TTC549 (cell line): ENCODE data around the gene ABCC11.

Source experiments
- FAIRE-seq: peaks from 2 replicates; lab custom pipeline; 2012; peaks lifted over from hg19 to GRCh38; lab: Jason Lieb, UNC

ABCC11 gene

GRCh38 chr16:48161906-48162305, 85.4 kb downstream of the ABCC11 start:
- FAIRE-seq, result no peak

- no peak for FAIRE-seq
These were observed 86.8 kb downstream of the ABCC11 start for GRCh38 chr16:48160575-48160974.

DNA sequence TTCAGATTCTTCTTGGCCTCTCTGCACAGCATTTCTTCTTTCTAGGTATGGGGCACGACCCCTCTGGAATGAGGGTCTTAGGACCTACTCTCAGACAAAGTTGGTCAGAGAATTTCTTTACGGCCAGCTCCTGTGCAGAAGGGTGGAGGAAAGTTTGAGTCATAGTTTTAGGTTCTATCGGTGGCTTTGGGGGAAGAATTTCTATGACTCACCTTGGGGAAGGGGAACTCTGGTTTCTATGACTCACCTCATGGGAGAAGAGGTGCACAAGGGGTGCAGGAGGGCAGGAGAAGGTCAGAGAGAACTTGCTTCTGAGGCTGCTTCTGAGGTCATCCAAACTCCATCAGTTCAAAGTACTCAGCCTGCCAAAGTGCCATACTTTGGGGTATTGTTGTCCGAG, 89.0 kb downstream of the ABCC11 start:
- FAIRE-seq, result no peak

- FAIRE-seq, result no peak
These were observed 89.5 kb downstream of the ABCC11 start for GRCh38 chr16:48157794-48158193.

DNA sequence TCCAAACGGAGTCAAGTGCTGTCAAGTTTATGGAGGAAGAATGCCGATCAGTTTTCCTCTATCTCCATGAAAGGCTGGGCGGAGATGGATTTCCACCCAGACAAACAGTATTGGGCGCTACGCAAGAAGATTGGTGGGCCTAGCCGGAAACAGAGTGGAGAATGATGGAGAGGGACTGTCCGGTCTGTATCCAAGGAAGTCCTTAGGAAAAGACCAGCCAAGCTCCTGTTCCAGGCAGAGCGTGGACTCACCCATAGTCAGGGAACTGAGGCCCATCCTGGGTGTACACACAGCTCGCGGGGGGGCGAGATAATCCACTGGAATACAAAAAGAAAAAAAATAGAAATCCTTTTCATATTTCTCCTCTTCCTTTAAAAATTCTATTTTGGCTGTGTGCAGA, 90.0 kb downstream of the ABCC11 start:
- no peak for FAIRE-seq

GRCh38 chr16:48156790-48157209, 90.5 kb downstream of the ABCC11 start:
- FAIRE-seq, result no peak

DNA sequence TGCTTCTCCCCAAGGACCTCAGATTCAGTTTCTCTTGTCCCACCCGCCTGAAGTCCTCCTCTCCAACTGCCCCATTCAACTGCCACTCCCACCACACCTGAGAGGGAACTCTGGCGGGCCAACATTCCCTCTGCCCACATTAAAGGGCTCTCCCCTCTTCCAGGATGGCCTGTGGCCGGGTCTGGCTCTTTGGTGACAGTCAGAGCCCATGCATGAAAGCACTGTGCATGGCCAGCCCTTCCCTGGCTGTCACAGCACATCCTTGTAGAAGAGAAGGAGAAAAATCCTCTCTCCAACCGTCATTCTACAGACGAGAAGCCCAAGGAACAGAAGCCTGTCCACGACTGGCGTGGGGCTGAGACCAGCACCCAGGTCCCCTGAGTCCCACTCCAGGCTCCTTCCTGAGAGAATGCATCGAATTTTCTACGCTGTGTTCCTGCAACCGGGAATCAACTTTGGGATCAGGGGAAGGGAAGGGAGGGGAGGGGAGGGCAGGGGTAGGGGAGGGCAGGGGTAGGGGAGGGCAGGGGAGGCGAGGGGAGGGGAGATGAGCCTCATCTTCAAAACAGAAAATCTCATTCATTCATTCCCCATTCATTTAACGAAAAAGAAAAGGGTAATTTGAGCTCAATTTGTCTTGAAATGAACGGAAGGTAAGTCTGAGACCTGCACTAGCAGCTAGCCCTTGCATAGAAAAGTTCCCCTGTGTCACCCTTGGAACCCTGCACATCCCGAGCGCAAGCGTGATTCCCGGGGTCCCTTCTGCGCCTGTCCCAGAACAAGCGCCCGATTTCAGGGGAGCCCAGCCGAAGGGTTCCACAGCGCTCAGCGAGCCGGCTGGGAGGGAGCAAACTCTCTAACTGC, 91.2 kb downstream of the ABCC11 start, which contains the start of gene ABCC12:
TSS of gene ABCC12 (minus strand) at position 68 of the 864 bp plus-strand sequence. CDS start 9,569 bp downstream, outside the sequence.
- FAIRE-seq, result no peak

DNA sequence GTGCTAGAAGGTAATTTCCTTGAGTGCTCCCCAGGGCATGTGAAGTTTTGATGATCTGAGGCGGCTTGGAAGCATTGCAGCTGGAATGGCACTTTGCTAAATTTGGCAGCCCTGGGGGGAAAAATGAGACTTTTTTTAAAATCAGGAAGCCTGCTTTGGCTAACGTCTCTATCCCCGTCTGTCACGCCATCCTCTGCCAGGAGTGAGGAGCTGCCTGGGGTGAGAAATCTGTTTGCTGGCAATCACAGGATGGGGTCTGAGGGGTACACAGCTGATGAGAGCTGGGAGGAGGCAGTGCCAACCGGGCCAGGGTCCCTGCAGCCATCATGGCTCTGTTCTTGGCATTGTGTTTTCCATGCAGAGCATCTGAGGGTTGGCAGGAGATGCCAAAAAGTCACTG, 93.6 kb downstream of the ABCC11 start:
- FAIRE-seq, result no peak

GRCh38 chr16:48152226-48152625, 95.1 kb downstream of the ABCC11 start:
- FAIRE-seq, result no peak

- no peak for FAIRE-seq
These were observed 96.6 kb downstream of the ABCC11 start for GRCh38 chr16:48150707-48151106.

DNA sequence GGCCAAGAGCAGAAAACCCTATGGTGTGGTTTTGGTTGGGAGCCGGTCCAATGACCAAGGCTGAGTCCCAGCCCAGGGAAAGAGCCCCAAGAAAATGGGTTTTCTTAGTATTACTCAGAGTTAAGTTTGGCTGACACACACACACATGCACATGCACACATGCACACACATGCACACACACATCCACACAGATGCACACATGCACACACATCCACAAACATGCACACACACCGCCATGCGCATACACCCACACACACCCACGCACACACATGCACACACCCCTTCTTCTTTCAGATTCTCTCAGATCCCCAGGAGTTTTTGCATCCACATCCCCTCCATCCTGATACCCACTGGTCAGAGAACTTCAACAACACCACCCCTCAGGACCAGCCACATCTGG, 100.6 kb downstream of the ABCC11 start:
- no peak for FAIRE-seq

DNA sequence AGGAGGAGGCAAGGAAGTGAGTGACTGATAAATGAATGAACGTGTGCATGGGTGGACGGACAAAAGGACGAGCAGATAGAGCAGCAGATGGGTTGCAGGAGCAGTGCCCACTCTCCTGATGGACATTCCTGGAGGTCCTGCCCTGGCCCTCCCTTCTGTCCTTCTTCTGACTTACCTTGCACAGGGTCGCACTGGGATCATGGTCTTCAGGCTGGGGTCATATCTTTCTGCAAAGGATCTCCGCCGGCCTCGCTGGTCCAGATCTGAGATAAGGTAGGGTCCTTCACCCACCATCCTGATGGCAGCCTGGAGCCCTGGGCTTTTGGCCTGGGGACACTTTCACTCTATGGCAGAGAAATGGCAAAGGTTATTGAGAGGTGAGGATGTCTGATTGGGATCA, 101.2 kb downstream of the ABCC11 start:
- FAIRE-seq, result no peak

DNA sequence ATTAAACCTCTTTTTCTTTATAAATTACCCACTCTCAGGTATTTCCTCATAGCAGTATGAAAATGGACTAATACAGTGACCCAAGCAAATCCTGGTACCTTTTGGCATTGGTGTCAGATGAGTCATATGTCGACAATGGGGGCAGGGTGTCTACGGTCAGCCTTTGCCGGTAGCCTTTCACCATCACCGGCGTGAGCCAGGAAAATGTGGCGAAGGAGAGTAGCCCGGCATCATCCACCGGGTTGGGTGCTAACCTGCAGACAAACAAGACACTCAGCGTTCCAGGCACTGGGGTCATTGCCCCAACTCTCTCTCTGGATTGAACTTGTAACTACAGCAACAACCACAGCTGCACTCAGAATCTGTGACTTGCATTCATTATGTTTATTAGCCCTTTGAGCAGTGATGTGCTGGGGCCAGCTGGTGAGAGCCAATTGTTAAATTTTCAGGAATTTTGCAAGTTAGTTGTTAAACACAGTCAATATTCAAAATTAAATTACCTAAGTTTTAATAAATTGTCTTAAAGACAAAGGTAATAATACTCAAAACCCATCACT, 103.4 kb downstream of the ABCC11 start:
- no peak for FAIRE-seq

DNA sequence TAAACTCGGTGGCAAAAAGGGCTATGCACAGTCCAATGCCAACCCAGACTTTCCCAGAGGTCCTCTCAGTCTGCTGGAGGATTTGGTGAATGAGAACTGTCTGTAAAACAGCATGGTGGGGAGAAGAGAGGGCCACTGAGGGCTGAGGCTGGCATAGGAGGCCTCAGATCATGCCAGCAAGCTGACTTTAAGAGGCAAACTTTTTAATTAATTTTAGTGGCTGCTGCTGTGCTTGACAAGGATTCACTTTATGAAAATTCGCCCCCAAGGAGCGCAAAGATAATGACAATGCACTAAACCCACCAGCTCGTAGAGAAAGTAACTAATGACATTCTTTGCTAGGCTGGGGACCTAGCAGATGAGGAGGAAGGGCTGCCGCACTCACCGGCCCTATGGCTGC, 106.5 kb downstream of the ABCC11 start:
- no peak for FAIRE-seq

- FAIRE-seq, result no peak
These were observed 107.8 kb downstream of the ABCC11 start for GRCh38 chr16:48139517-48139916.

DNA sequence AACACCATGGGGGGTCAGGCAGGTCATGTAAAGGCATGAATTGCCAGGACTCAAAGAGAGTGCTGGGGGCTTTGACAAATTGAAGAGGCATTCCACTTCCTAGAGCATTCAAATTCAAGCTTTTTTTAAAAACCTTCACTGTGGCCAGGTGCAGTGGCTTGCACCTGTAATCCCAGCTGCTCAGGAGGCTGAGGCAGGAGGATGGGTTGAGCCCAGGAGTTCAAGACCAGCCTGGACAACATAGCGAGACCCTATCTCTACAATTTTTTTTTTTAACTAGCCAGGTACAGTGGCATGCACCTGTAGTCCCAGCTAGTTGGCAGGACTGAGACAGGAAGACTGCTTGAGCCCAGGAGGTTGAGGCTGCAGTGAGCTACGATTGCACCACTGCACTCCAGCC, 108.8 kb downstream of the ABCC11 start:
- no peak for FAIRE-seq

- no peak for FAIRE-seq
These were observed 109.5 kb downstream of the ABCC11 start for GRCh38 chr16:48137822-48138221.

- no peak for FAIRE-seq
These were observed 110.6 kb downstream of the ABCC11 start for GRCh38 chr16:48136547-48137360.

DNA sequence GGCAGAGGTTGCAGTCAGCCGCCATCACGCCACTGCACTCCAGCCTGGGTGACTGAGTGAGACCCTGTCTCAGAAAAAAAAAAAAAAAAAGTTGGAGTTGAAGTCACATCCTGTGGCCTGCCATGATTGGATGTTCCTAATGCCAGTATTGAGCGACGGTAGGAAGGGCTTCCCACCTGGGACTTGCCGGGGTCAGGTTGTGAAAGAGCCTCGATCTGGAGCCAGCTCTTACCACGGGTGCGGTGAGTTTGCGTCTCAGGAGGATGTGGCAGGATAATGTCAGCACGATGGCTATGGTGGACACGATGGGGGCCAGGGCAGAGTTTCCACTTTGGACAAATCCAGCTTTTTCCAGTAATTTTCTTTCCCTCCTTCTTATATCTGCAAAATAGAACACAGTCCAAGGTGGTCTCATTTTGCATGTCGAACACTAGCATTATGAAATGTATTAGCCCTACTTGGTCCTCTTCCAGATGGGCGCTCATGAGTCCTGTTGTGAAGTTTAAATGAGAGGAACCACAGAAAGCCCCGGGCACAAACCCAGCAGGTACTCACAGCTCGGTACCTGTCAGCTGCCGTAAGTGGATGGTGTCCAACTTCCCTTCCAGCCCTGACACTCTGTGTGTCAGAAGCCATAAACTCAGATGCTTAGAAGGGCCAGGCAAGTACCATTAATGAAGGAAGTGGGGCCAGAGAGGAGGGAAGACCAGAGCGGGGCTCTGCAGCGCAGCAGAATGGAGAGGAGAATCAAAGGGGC, 113.7 kb downstream of the ABCC11 start:
- no peak for FAIRE-seq

GRCh38 chr16:48132696-48133095, 114.6 kb downstream of the ABCC11 start:
- FAIRE-seq, result no peak

- no peak for FAIRE-seq
These were observed 116.0 kb downstream of the ABCC11 start for GRCh38 chr16:48131201-48131935.

DNA sequence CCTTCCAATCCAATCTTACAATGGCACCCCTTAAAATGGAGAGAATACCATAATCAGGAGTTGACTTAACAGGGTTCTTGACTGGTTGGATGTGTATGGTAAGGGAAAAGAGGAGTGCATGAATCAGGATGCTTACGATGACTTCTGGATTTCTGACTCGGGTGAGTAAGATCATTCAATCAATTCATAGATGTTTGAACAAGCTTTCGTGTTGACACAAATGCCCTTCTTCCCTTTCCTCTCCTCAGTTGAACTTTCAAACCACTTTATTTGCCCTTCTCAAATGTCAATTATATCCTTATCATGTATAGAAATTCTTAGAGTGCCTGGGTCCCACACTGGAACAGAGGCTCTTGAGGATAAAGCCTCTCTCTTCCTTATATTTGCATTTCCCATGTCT, 117.4 kb downstream of the ABCC11 start:
- FAIRE-seq, result no peak
